ENCODE results near the gene ZNF554.

GRCh38 chr19:2800506-2800905 lies 19.2 kb upstream of the ZNF554 start:
- TF ChIP-seq CTCF (IDR thresholded peaks at IDR 0.05): no peak
- no peak for TF ChIP-seq POLR2AphosphoS5 (IDR thresholded peaks at IDR 0.05; ENCODE audit: insufficient read depth in 1 of 2, low read depth in 1 of 2)
- no peak for TF ChIP-seq POLR2A (IDR thresholded peaks at IDR 0.05)
